K562 (cell line): Measurements from ENCODE around the gene HAPLN2. TPM values are rescaled to one million over a fixed set of nuclear protein-coding genes. Genes with fewer than 3 reads are reported as not detected.

Source experiments
- CREB1 ChIP-seq, 2 experiments: sonication (generic) in 1 of 2; formaldehyde crosslinking in 1 of 2; IDR thresholded peaks; 2 replicates each; pipeline versions ENCODE4 v1.6.1 to v1.8.0; 2012 to 2022; ENCODE audit warnings: inconsistent platforms in 1 of 2, mild to moderate bottlenecking in 1 of 2, missing genetic modification reagents in 1 of 2, moderate library complexity in 1 of 2
- CSDE1 ChIP-seq, 2 experiments: fragments of 450-650 bp; IDR thresholded peaks; 2 replicates each; pipeline ENCODE4 v1.6.1; 2016; ENCODE audit warnings: mild to moderate bottlenecking in 1 of 2
- GATAD2B ChIP-seq: fragments of 450-650 bp; IDR thresholded peaks from 2 replicates; pipeline ENCODE4 v1.6.1; 2017; ENCODE audit warnings: mild to moderate bottlenecking, borderline replicate concordance
- HMGN3 ChIP-seq: IDR thresholded peaks from 2 replicates; pipeline ENCODE4 v1.6.1; 2011; ENCODE audit warnings: borderline replicate concordance, low read depth, mild to moderate bottlenecking, mixed read lengths, low read length; ENCODE audit not compliant: insufficient read length; ENCODE audit errors: extremely low read depth
- KLF6 ChIP-seq: fragments of 250-450 bp; sonication (Bioruptor Pico); IDR thresholded peaks from 2 replicates; pipeline ENCODE4 v1.4.0; 2020; ENCODE audit warnings: mild to moderate bottlenecking, moderate library complexity, borderline replicate concordance
- MTA1 ChIP-seq: fragments of 450-650 bp; IDR thresholded peaks from 2 replicates; pipeline ENCODE4 v1.6.1; 2017; ENCODE audit warnings: borderline replicate concordance
- POLR3G ChIP-seq: IDR thresholded peaks from 2 replicates; pipeline ENCODE4 v1.6.1; 2011; ENCODE audit not compliant: insufficient read length, insufficient replicate concordance; ENCODE audit errors: extremely low read depth
- POU5F1 ChIP-seq: fragments of 150-350 bp; IDR thresholded peaks from 2 replicates; pipeline ENCODE4 v1.6.1; 2014; ENCODE audit warnings: borderline replicate concordance, low read length, low read depth, mild to moderate bottlenecking; ENCODE audit not compliant: partially characterized antibody
- RB1 ChIP-seq: fragments of 450-650 bp; IDR thresholded peaks from 2 replicates; pipeline ENCODE4 v1.6.1; 2017; ENCODE audit warnings: low read depth, mild to moderate bottlenecking
- SMAD4 ChIP-seq: fragments of 250-450 bp; sonication (Bioruptor Pico); conservative IDR thresholded peaks from 2 replicates; pipeline ENCODE4 v1.8.0; 2021; ENCODE audit warnings: inconsistent platforms, mild to moderate bottlenecking, moderate library complexity
- SREBF2 ChIP-seq: sonication (generic); formaldehyde crosslinking; IDR thresholded peaks from 2 replicates; pipeline ENCODE4 v1.4.0; 2020; ENCODE audit warnings: mild to moderate bottlenecking, missing genetic modification reagents
- TAF15 ChIP-seq: fragments of 200-400 bp; formaldehyde crosslinking; IDR thresholded peaks from 2 replicates; pipeline ENCODE4 v1.6.1; 2017; ENCODE audit warnings: mild to moderate bottlenecking, low read depth, low read length, moderate library complexity
- TAF7 ChIP-seq: fragments of 450-650 bp; IDR thresholded peaks from 2 replicates; pipeline ENCODE4 v1.6.1; 2016; ENCODE audit warnings: missing genetic modification characterization, missing compliant biosample characterization
- TOE1 ChIP-seq, 2 experiments: fragments of 450-650 bp in 1 of 2; sonication (generic) in 1 of 2; formaldehyde crosslinking in 1 of 2; IDR thresholded peaks; 2 replicates each; pipeline versions ENCODE4 v1.7.1 to v1.8.0; 2016 to 2022; ENCODE audit warnings: borderline replicate concordance in 2 of 2, mild to moderate bottlenecking in 2 of 2, antibody characterized with exemption in 1 of 2, inconsistent platforms in 1 of 2, low read depth in 1 of 2, missing genetic modification reagents in 1 of 2, moderate library complexity in 1 of 2
- ZBTB7A ChIP-seq: IDR thresholded peaks from 2 replicates; pipeline ENCODE4 v1.6.1; 2011; ENCODE audit warnings: low read depth, mild to moderate bottlenecking, low read length, moderate library complexity, borderline replicate concordance; ENCODE audit not compliant: control insufficient read depth
- ZNF507 ChIP-seq: conservative IDR thresholded peaks from 2 replicates; pipeline ENCODE4 v1.6.1; 2017; ENCODE audit warnings: missing genetic modification characterization, missing compliant biosample characterization
- polyA plus RNA-seq, 8 experiments: library from polyadenylated mRNA; depleted of rRNA in 4 of 8; stranded (reverse) in 5 of 8; unstranded in 3 of 8; fragments of >200 nt; fragmentation: Nextera tagmentation in 2 of 8; fragmentation: Illumina TruSeq in 1 of 8; extraction: Ambion mirVana in 2 of 8; extraction: Trizol in 1 of 8; gene quantifications; 2 replicates each; pipeline versions ENCODE4 v1.2.1 to v1.2.3, GENCODE V29; 2011 to 2014; ENCODE audit warnings: inconsistent platforms in 1 of 8, missing spikeins in 1 of 8
- total RNA-seq, 7 experiments: library from RNA; depleted of rRNA in 6 of 7; stranded (reverse); fragments of >200 nt in 6 of 7; fragmentation: Illumina TruSeq in 2 of 7; extraction: Trizol in 2 of 7; gene quantifications; 2 replicates each; pipeline versions ENCODE4 v1.2.1 to v1.2.3, GENCODE V29; 2011 to 2021; ENCODE audit warnings: low replicate concordance in 1 of 7
- TF ChIP-seq, protein P1 (sequence below), 2 experiments: fragments of 450-650 bp; conservative IDR thresholded peaks; 2 replicates each; pipeline ENCODE4 v1.6.1; 2017; ENCODE audit warnings: mild to moderate bottlenecking in 2 of 2, moderate library complexity in 2 of 2
- TF ChIP-seq, protein P2 (sequence below): fragments of 250-450 bp; sonication (Bioruptor Pico); IDR thresholded peaks from 2 replicates; pipeline ENCODE4 v1.8.0; 2022; ENCODE audit warnings: moderate library complexity, mild to moderate bottlenecking, inconsistent platforms
- TF ChIP-seq, protein P3 (sequence below), 2 experiments: fragments of 450-650 bp in 1 of 2; sonication (generic) in 1 of 2; formaldehyde crosslinking; conservative IDR thresholded peaks; 2 replicates each; pipeline versions ENCODE4 v1.4.0 to v1.8.1; 2020 to 2022; ENCODE audit warnings: mild to moderate bottlenecking in 1 of 2, missing genetic modification reagents in 1 of 2
- TF ChIP-seq, protein P4 (sequence below): fragments of 250-450 bp; sonication (Bioruptor Pico); IDR thresholded peaks from 2 replicates; pipeline ENCODE4 v1.4.0; 2020; ENCODE audit warnings: mild to moderate bottlenecking, moderate library complexity, borderline replicate concordance

HAPLN2 gene
- total and polyA plus RNA-seq, 9 of the 15 experiments (the other 6 are each of a cell fraction or from before 2014, with no cell fraction given), result 0.14 to 5.2 (median 3.8) TPM; not detected in 4

DNA sequence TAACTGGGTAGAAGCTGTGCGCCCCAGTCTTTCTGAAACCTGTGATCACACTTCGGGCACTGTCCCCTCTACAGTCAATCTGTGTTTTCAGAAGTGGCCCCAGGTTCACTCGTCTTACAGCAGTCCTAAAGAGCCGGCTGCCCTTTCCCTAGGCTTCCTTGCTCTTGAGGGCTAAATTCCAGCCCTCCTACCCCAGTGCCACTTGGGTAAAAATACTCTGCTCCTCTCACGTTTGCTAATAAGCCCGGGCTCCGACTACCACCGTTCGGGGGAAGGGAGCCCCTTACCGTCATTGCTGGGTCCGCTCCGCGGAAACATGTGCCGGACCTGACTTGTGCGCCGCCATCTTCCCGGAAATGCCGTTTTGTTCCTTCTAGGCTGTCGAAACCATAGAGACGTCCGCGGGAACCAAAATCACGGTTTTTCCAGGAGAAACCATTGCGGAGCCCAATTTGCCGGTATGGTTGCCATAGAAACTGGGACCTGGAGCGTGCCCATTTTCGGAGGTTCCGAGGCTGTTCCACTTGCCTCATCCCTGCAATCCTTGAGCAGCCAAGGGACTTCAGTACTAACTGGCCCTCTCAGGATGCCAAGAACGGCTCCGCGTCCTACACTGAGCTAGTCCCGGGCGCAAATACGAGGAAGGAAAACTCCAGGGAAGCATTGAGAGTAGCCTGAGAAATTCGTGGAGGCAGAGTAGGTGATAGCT lies 17.9 kb upstream of the HAPLN2 start, which contains the start of gene GPATCH4 (continued):
- TF ChIP-seq, protein P1, sequence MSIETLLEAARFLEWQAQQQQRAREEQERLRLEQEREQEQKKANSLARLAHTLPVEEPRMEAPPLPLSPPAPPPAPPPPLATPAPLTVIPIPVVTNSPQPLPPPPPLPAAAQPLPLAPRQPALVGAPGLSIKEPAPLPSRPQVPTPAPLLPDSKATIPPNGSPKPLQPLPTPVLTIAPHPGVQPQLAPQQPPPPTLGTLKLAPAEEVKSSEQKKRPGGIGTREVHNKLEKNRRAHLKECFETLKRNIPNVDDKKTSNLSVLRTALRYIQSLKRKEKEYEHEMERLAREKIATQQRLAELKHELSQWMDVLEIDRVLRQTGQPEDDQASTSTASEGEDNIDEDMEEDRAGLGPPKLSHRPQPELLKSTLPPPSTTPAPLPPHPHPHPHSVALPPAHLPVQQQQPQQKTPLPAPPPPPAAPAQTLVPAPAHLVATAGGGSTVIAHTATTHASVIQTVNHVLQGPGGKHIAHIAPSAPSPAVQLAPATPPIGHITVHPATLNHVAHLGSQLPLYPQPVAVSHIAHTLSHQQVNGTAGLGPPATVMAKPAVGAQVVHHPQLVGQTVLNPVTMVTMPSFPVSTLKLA (conservative IDR thresholded peaks at IDR 0.05), result peak; percentile 93 to 96
- TF ChIP-seq TAF7 (tag) (peak; percentile 81), CREB1 (IDR thresholded peaks at IDR 0.05) (0 out of 2 replicates have a peak, but pooled peaks have one; percentile 45), CREB1 (CRISPR knock-in tag; IDR thresholded peaks at IDR 0.05) (no peak), KLF6 (no peak), HMGN3 (no peak), SMAD4 (CRISPR knock-in tag) (peak; percentile 41; the same call in 1 of the 2 replicates), TOE1 (IDR thresholded peaks at IDR 0.05; ENCODE audit: borderline replicate concordance) (no peak), TOE1 (CRISPR knock-in tag; IDR thresholded peaks at IDR 0.05; ENCODE audit: borderline replicate concordance, low read depth) (no peak), TAF15 (no peak), MTA1 (no peak), CSDE1 (IDR thresholded peaks at IDR 0.05) (no peak; a peak in 1 of 4 replicates), SREBF2 (CRISPR knock-in tag) (no peak), ZBTB7A (no peak), GATAD2B (no peak), POU5F1 (no peak), POLR3G (no peak), RB1 (peak; percentile 66; the same call in 1 of the 2 replicates), ZNF507 (no peak)
- TF ChIP-seq, protein P2, sequence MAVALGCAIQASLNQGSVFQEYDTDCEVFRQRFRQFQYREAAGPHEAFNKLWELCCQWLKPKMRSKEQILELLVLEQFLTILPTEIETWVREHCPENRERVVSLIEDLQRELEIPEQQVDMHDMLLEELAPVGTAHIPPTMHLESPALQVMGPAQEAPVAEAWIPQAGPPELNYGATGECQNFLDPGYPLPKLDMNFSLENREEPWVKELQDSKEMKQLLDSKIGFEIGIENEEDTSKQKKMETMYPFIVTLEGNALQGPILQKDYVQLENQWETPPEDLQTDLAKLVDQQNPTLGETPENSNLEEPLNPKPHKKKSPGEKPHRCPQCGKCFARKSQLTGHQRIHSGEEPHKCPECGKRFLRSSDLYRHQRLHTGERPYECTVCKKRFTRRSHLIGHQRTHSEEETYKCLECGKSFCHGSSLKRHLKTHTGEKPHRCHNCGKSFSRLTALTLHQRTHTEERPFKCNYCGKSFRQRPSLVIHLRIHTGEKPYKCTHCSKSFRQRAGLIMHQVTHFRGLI (CRISPR knock-in tag), result peak; percentile 30; the same call in 1 of the 2 replicates
- TF ChIP-seq, protein P3, sequence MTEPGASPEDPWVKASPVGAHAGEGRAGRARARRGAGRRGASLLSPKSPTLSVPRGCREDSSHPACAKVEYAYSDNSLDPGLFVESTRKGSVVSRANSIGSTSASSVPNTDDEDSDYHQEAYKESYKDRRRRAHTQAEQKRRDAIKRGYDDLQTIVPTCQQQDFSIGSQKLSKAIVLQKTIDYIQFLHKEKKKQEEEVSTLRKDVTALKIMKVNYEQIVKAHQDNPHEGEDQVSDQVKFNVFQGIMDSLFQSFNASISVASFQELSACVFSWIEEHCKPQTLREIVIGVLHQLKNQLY (CRISPR knock-in tag; conservative IDR thresholded peaks at IDR 0.05), result no peak
- TF ChIP-seq, protein P4, sequence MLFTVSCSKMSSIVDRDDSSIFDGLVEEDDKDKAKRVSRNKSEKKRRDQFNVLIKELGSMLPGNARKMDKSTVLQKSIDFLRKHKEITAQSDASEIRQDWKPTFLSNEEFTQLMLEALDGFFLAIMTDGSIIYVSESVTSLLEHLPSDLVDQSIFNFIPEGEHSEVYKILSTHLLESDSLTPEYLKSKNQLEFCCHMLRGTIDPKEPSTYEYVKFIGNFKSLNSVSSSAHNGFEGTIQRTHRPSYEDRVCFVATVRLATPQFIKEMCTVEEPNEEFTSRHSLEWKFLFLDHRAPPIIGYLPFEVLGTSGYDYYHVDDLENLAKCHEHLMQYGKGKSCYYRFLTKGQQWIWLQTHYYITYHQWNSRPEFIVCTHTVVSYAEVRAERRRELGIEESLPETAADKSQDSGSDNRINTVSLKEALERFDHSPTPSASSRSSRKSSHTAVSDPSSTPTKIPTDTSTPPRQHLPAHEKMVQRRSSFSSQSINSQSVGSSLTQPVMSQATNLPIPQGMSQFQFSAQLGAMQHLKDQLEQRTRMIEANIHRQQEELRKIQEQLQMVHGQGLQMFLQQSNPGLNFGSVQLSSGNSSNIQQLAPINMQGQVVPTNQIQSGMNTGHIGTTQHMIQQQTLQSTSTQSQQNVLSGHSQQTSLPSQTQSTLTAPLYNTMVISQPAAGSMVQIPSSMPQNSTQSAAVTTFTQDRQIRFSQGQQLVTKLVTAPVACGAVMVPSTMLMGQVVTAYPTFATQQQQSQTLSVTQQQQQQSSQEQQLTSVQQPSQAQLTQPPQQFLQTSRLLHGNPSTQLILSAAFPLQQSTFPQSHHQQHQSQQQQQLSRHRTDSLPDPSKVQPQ, result no peak
